ENCODE results near the gene EMP3.

Gene EMP3

GRCh38 chr19:48325265-48325910, at the start of gene EMP3:
EMP3 (plus strand) TSS chr19:48325552; CDS start chr19:48326845, 1,293 bp downstream.
- TF ChIP-seq CREB1 (IDR thresholded peaks at IDR 0.05; ENCODE audit: low read depth) (no peak), EGR1 (IDR thresholded peaks at IDR 0.05) (no peak), FOXM1 (IDR thresholded peaks at IDR 0.05; ENCODE audit: borderline replicate concordance, low read depth) (no peak), ZBTB7A (IDR thresholded peaks at IDR 0.05; ENCODE audit: low read depth) (no peak), CEBPB (IDR thresholded peaks at IDR 0.05) (no peak), MAX (IDR thresholded peaks at IDR 0.05) (no peak), TEAD4 (IDR thresholded peaks at IDR 0.05) (no peak)

GRCh38 chr19:48279747-48280146, 45.6 kb upstream of the EMP3 start:
- TF ChIP-seq ZBTB7A (IDR thresholded peaks at IDR 0.05; ENCODE audit: low read depth) (no peak), YY1 (IDR thresholded peaks at IDR 0.05; ENCODE audit: low read depth) (no peak), CEBPB (IDR thresholded peaks at IDR 0.05) (no peak), FOXM1 (IDR thresholded peaks at IDR 0.05; ENCODE audit: borderline replicate concordance, low read depth) (no peak), RAD21 (IDR thresholded peaks at IDR 0.05; ENCODE audit: low read depth) (no peak), NFIC (IDR thresholded peaks at IDR 0.05) (no peak), CREB1 (IDR thresholded peaks at IDR 0.05; ENCODE audit: low read depth) (no peak), EP300 (IDR thresholded peaks at IDR 0.05; ENCODE audit: borderline replicate concordance) (no peak)

- TF ChIP-seq CREB1 (IDR thresholded peaks at IDR 0.05; ENCODE audit: low read depth) (no peak), USF1 (IDR thresholded peaks at IDR 0.05) (no peak), EGR1 (IDR thresholded peaks at IDR 0.05) (no peak), TAF1 (IDR thresholded peaks at IDR 0.05; ENCODE audit: low read depth) (no peak), TCF12 (IDR thresholded peaks at IDR 0.05; ENCODE audit: low read depth) (no peak), REST (IDR thresholded peaks at IDR 0.05; ENCODE audit: low read depth) (no peak), ZBTB7A (IDR thresholded peaks at IDR 0.05; ENCODE audit: low read depth) (no peak)
Measured at GRCh38 chr19:48283908-48284307, 41.4 kb upstream of the EMP3 start.

GRCh38 chr19:48284896-48285295, 40.5 kb upstream of the EMP3 start:
- no peak for TF ChIP-seq USF1 (IDR thresholded peaks at IDR 0.05)
- TF ChIP-seq FOXM1 (IDR thresholded peaks at IDR 0.05; ENCODE audit: borderline replicate concordance, low read depth) = no peak
- TF ChIP-seq EGR1 (IDR thresholded peaks at IDR 0.05) = no peak
- TF ChIP-seq CEBPB (IDR thresholded peaks at IDR 0.05) = no peak
- TF ChIP-seq CREB1 (IDR thresholded peaks at IDR 0.05; ENCODE audit: low read depth) = no peak
- TF ChIP-seq NFIC (IDR thresholded peaks at IDR 0.05) = no peak
- no peak for TF ChIP-seq YY1 (IDR thresholded peaks at IDR 0.05; ENCODE audit: low read depth)
- no peak for TF ChIP-seq MAX (IDR thresholded peaks at IDR 0.05)
- TF ChIP-seq TCF12 (IDR thresholded peaks at IDR 0.05; ENCODE audit: low read depth) = no peak
- no peak for TF ChIP-seq EP300 (IDR thresholded peaks at IDR 0.05; ENCODE audit: borderline replicate concordance)
- TF ChIP-seq ZBTB7A (IDR thresholded peaks at IDR 0.05; ENCODE audit: low read depth) = no peak
- TF ChIP-seq TEAD4 (IDR thresholded peaks at IDR 0.05) = no peak
- no peak for TF ChIP-seq RAD21 (IDR thresholded peaks at IDR 0.05; ENCODE audit: low read depth)
- TF ChIP-seq REST (IDR thresholded peaks at IDR 0.05; ENCODE audit: low read depth) = no peak
- no peak for TF ChIP-seq TAF1 (IDR thresholded peaks at IDR 0.05; ENCODE audit: low read depth)

- no peak for TF ChIP-seq TEAD4 (IDR thresholded peaks at IDR 0.05)
- TF ChIP-seq TAF1 (IDR thresholded peaks at IDR 0.05; ENCODE audit: low read depth) = no peak
Measured at GRCh38 chr19:48287748-48288147, 37.6 kb upstream of the EMP3 start.

- TF ChIP-seq CEBPB (IDR thresholded peaks at IDR 0.05) = no peak
- no peak for TF ChIP-seq REST (IDR thresholded peaks at IDR 0.05; ENCODE audit: low read depth)
- TF ChIP-seq ZBTB7A (IDR thresholded peaks at IDR 0.05; ENCODE audit: low read depth) = no peak
- no peak for TF ChIP-seq USF1 (IDR thresholded peaks at IDR 0.05)
- no peak for TF ChIP-seq EP300 (IDR thresholded peaks at IDR 0.05; ENCODE audit: borderline replicate concordance)
- no peak for TF ChIP-seq FOXM1 (IDR thresholded peaks at IDR 0.05; ENCODE audit: borderline replicate concordance, low read depth)
- TF ChIP-seq CREB1 (IDR thresholded peaks at IDR 0.05; ENCODE audit: low read depth) = no peak
- no peak for TF ChIP-seq MAX (IDR thresholded peaks at IDR 0.05)
- no peak for TF ChIP-seq EGR1 (IDR thresholded peaks at IDR 0.05)
- no peak for TF ChIP-seq RAD21 (IDR thresholded peaks at IDR 0.05; ENCODE audit: low read depth)
- TF ChIP-seq TAF1 (IDR thresholded peaks at IDR 0.05; ENCODE audit: low read depth) = no peak
- no peak for TF ChIP-seq NFIC (IDR thresholded peaks at IDR 0.05)
- no peak for TF ChIP-seq TCF12 (IDR thresholded peaks at IDR 0.05; ENCODE audit: low read depth)
- no peak for TF ChIP-seq TEAD4 (IDR thresholded peaks at IDR 0.05)
- TF ChIP-seq YY1 (IDR thresholded peaks at IDR 0.05; ENCODE audit: low read depth) = no peak
Measured at GRCh38 chr19:48290401-48290770, 35.0 kb upstream of the EMP3 start.

Measured in Ishikawa (cell line).